Osteocyte (in vitro differentiated cells): ENCODE data around the gene CDK5R2. TPM values are rescaled to one million over a fixed set of nuclear protein-coding genes. Genes with fewer than 3 reads are reported as not detected.

Source experiments
- DNase-seq: peaks from one replicate; pipeline ENCODE4 v3.0.0; 2021; ENCODE audit warnings: mixed read lengths; ENCODE audit not compliant: unreplicated experiment; ENCODE audit errors: extremely low spot score
- H3K27ac Mint-ChIP-seq: one replicate; pipeline ENCODE4 v1.8.0; 2021; ENCODE audit warnings: mild to moderate bottlenecking, mixed read lengths; ENCODE audit not compliant: unreplicated experiment
- H3K27me3 Mint-ChIP-seq: one replicate; pipeline ENCODE4 v1.8.0; 2021; ENCODE audit warnings: mixed read lengths; ENCODE audit not compliant: unreplicated experiment
- H3K36me3 Mint-ChIP-seq: one replicate; pipeline ENCODE4 v1.8.0; 2021; ENCODE audit warnings: mixed read lengths; ENCODE audit not compliant: unreplicated experiment
- H3K4me1 Mint-ChIP-seq: one replicate; pipeline ENCODE4 v1.8.0; 2021; ENCODE audit warnings: mixed read lengths; ENCODE audit not compliant: unreplicated experiment
- H3K4me3 Mint-ChIP-seq: one replicate; pipeline ENCODE4 v1.8.0; 2021; ENCODE audit warnings: mild to moderate bottlenecking, moderate library complexity, mixed read lengths; ENCODE audit not compliant: unreplicated experiment
- H3K9me3 Mint-ChIP-seq: one replicate; pipeline ENCODE4 v1.8.0; 2021; ENCODE audit warnings: mixed read lengths; ENCODE audit not compliant: unreplicated experiment
- total RNA-seq: library from RNA; stranded (reverse); gene quantifications from 2 replicates; pipeline ENCODE4 v1.2.1, GENCODE V29; 2021
- TF ChIP-seq, protein P1 (sequence below): fragments of 200-600 bp; sonication (generic); IDR thresholded peaks from 2 replicates; pipeline ENCODE4 v1.5.0; 2021; ENCODE audit warnings: antibody characterized with exemption, mild to moderate bottlenecking, moderate library complexity

The CDK5R2 gene
- total RNA-seq, 1 donor from 2014 or later = not detected

DNA sequence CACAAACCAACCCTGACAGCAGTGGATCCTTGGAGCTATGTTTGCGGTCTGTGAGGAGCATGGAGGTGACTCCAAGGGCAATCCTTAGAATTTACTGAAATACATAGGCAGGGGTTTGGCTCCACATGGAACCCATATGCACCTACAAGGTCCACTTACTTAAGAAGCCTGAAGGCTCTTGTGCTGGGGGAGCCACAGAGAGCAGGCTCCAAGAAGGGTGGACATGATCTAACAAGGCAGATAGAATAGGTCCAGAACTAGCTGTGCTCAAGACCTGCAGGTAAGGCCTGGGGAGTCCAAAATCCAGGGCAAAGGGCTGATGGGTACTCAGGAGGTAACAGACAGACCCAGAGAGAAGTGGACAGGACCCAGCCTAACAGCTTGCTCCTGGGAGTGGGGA lies 1.2 kb upstream of the CDK5R2 start:
- no peak for DNase-seq
- Mint-ChIP-seq H3K27ac (no peak overlapping the region), H3K4me1 (peaks cover 14% of the 10 kb centered on the region), H3K9me3 (no peaks in the 10 kb centered on the region), H3K36me3 (no peaks in the 10 kb centered on the region), H3K4me3 (no peak overlapping the region), H3K27me3 (peaks cover 78% of the 10 kb centered on the region)
- TF ChIP-seq, protein P1, sequence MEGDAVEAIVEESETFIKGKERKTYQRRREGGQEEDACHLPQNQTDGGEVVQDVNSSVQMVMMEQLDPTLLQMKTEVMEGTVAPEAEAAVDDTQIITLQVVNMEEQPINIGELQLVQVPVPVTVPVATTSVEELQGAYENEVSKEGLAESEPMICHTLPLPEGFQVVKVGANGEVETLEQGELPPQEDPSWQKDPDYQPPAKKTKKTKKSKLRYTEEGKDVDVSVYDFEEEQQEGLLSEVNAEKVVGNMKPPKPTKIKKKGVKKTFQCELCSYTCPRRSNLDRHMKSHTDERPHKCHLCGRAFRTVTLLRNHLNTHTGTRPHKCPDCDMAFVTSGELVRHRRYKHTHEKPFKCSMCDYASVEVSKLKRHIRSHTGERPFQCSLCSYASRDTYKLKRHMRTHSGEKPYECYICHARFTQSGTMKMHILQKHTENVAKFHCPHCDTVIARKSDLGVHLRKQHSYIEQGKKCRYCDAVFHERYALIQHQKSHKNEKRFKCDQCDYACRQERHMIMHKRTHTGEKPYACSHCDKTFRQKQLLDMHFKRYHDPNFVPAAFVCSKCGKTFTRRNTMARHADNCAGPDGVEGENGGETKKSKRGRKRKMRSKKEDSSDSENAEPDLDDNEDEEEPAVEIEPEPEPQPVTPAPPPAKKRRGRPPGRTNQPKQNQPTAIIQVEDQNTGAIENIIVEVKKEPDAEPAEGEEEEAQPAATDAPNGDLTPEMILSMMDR = no peak

DNA sequence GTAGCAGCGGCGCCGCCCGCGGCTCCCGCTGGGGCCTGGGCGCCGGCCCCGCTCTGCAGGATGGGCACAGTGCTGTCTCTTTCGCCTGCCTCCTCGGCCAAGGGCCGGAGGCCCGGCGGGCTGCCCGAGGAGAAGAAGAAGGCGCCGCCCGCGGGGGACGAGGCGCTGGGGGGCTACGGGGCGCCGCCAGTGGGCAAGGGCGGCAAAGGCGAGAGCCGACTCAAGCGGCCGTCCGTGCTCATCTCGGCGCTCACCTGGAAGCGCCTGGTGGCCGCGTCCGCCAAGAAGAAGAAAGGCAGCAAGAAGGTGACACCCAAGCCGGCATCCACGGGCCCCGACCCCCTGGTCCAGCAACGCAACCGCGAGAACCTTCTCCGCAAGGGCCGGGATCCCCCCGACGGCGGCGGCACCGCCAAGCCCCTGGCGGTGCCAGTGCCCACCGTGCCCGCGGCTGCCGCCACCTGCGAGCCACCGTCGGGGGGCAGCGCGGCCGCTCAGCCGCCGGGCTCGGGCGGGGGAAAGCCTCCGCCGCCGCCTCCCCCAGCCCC lies 369 bp downstream of the CDK5R2 start:
- no peaks in the 10 kb centered on the region for H3K36me3 Mint-ChIP-seq
- TF ChIP-seq, protein P1 = no peak
- H3K4me1 Mint-ChIP-seq = peaks cover 17% of the 10 kb centered on the region
- H3K9me3 Mint-ChIP-seq = no peaks in the 10 kb centered on the region
- no peak overlapping the region for H3K4me3 Mint-ChIP-seq
- H3K27ac Mint-ChIP-seq = no peak overlapping the region
- DNase-seq = no peak
- peaks cover 82% of the 10 kb centered on the region for H3K27me3 Mint-ChIP-seq

DNA sequence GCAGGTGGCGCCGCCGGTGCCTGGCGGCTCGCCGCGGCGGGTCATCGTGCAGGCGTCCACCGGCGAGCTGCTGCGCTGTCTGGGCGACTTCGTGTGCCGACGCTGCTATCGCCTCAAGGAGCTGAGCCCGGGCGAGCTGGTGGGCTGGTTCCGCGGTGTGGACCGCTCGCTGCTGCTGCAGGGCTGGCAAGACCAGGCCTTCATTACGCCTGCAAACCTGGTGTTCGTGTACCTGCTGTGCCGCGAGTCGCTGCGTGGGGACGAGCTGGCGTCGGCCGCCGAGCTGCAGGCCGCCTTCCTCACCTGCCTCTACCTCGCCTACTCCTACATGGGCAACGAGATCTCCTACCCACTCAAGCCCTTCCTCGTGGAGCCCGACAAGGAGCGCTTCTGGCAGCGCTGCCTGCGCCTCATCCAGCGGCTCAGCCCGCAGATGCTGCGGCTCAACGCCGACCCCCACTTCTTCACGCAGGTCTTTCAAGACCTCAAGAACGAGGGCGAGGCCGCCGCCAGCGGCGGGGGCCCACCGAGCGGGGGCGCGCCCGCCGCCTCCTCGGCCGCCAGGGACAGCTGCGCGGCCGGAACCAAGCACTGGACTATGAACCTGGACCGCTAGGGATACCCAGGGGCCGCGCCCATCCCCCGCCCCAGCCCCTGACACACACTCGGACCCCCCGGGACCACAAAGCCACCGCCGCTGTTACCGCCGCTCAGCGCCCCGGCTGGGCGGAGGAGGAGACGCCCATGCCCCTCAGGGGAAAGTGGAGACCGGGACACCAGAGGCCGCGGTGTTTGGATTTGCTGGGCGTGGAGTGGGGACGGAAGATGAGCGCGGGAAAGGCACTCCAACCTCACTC lies 1.1 kb downstream of the CDK5R2 start:
- DNase-seq = no peak
- Mint-ChIP-seq H3K4me3 (no peak overlapping the region), H3K36me3 (no peaks in the 10 kb centered on the region), H3K27me3 (peaks cover 80% of the 10 kb centered on the region), H3K4me1 (peaks cover 17% of the 10 kb centered on the region), H3K9me3 (no peaks in the 10 kb centered on the region), H3K27ac (no peak overlapping the region)
- TF ChIP-seq, protein P1 = no peak

DNA sequence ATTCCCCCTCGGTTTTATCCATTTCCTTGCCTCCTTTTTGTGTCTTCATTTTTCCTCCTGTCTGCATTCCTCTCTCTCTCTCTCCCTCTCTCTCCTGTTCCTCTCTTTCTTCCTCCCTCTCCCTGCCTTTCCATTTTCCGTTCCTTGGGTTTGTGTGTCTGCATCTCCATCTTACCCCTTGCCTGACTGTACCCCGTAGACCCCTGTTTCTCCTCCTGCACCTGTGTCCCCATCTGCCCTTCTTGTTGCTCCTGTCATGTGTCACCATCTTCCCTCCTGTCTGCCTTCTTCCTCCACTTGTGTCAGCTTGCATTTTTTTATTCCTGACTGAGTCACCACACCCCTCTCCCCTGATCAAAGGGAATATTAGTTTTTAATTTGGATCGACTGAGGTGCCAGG lies 1.8 kb downstream of the CDK5R2 start:
- Mint-ChIP-seq H3K4me1 (peaks cover 17% of the 10 kb centered on the region), H3K27ac (no peak overlapping the region), H3K4me3 (no peak overlapping the region), H3K27me3 (peaks cover 78% of the 10 kb centered on the region), H3K36me3 (no peaks in the 10 kb centered on the region), H3K9me3 (no peaks in the 10 kb centered on the region)
- TF ChIP-seq, protein P1 = no peak
- no peak for DNase-seq
